C4-2B (cell line): ENCODE measurements around the gene KLHL21.

Source experiments
- H3K27ac ChIP-seq: fragments of 450-650 bp; 2 replicates; pipeline ENCODE4 v1.5.1; 2017
- ZFX ChIP-seq: fragments of 450-650 bp; IDR thresholded peaks from 2 replicates; pipeline ENCODE4 v1.6.1; 2017
- TF ChIP-seq, protein P1 (sequence below): fragments of 450-650 bp; conservative IDR thresholded peaks from 2 replicates; pipeline ENCODE4 v1.5.1; 2017; ENCODE audit warnings: mild to moderate bottlenecking

The KLHL21 gene

GRCh38 chr1:6544831-6545230, 57.8 kb downstream of the KLHL21 start:
- H3K27ac ChIP-seq: no peak overlapping the region

More at GRCh38 chr1:6544831-6545230, 57.8 kb downstream of the KLHL21 start:
- TF ChIP-seq, protein P1, sequence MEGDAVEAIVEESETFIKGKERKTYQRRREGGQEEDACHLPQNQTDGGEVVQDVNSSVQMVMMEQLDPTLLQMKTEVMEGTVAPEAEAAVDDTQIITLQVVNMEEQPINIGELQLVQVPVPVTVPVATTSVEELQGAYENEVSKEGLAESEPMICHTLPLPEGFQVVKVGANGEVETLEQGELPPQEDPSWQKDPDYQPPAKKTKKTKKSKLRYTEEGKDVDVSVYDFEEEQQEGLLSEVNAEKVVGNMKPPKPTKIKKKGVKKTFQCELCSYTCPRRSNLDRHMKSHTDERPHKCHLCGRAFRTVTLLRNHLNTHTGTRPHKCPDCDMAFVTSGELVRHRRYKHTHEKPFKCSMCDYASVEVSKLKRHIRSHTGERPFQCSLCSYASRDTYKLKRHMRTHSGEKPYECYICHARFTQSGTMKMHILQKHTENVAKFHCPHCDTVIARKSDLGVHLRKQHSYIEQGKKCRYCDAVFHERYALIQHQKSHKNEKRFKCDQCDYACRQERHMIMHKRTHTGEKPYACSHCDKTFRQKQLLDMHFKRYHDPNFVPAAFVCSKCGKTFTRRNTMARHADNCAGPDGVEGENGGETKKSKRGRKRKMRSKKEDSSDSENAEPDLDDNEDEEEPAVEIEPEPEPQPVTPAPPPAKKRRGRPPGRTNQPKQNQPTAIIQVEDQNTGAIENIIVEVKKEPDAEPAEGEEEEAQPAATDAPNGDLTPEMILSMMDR: no peak
- no peak for TF ChIP-seq ZFX
